ENCODE measurements around the gene CCDC68.

The CCDC68 gene

DNA sequence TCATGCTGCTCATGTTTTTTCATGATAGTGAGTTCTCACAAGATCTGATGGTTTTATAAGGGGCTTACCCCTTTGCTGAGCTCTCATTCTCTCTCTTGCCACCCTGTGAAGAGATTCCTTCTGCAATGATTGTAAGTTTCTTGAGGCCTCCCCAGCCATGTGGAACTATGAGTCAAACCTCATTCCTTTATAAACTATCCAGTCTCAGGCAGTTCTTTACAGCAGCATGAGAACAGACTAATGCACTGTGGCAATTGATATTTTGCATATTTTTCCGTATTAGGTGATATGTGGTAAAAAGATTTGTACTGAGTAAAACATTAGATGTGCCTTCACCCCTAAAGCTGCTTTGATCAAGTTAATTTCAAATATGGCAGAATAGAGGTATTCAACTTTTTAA is 82.2 kb downstream of the CCDC68 start:
- no peak for FAIRE-seq
- TF ChIP-seq POLR2AphosphoS5 (IDR thresholded peaks at IDR 0.05; ENCODE audit: low read depth, low read length) (no peak), POLR2A (IDR thresholded peaks at IDR 0.05; ENCODE audit: low read depth, low read length) (no peak), TAF1 (IDR thresholded peaks at IDR 0.05; ENCODE audit: low read depth, low read length) (no peak), POU2F2 (IDR thresholded peaks at IDR 0.05; ENCODE audit: low read depth, low read length) (no peak), PAX5 (IDR thresholded peaks at IDR 0.05; ENCODE audit: insufficient read depth, low read length, severe bottlenecking) (no peak), SPI1 (IDR thresholded peaks at IDR 0.05; ENCODE audit: low read depth, low read length) (no peak)
- DNase-seq (ENCODE audit: insufficient read length, low spot score): no peak

GRCh38 chr18:54875063-54875462 is 84.2 kb downstream of the CCDC68 start:
- TF ChIP-seq POU2F2 (IDR thresholded peaks at IDR 0.05; ENCODE audit: low read depth, low read length) (no peak), POLR2AphosphoS5 (IDR thresholded peaks at IDR 0.05; ENCODE audit: low read depth, low read length) (no peak), POLR2A (IDR thresholded peaks at IDR 0.05; ENCODE audit: low read depth, low read length) (no peak), SPI1 (IDR thresholded peaks at IDR 0.05; ENCODE audit: low read depth, low read length) (no peak), PAX5 (IDR thresholded peaks at IDR 0.05; ENCODE audit: insufficient read depth, low read length, severe bottlenecking) (no peak), TAF1 (IDR thresholded peaks at IDR 0.05; ENCODE audit: low read depth, low read length) (no peak)
- DNase-seq (ENCODE audit: insufficient read length, low spot score) (no peak), FAIRE-seq (no peak)

DNA sequence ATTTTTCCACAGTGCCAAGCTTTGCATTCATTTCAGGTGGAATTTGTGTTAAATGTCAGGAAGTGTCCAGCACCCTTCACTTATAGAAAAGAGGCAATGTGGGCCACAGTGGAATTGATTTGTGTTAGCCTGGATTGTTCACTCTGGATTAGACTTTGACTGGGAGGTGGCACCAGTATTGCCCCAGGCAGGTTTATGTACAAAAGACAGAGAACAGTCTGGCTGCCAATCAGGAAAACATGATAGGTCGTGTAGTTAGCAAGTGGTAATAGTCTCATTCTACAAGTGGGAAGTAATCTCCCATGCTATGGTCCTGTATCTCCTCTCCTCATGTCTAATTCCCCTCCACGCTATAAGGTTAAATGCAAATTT is 85.4 kb downstream of the CCDC68 start:
- TF ChIP-seq POLR2AphosphoS5 (IDR thresholded peaks at IDR 0.05; ENCODE audit: low read depth, low read length) (no peak), POLR2A (IDR thresholded peaks at IDR 0.05; ENCODE audit: low read depth, low read length) (no peak), SPI1 (IDR thresholded peaks at IDR 0.05; ENCODE audit: low read depth, low read length) (no peak), POU2F2 (IDR thresholded peaks at IDR 0.05; ENCODE audit: low read depth, low read length) (no peak), TAF1 (IDR thresholded peaks at IDR 0.05; ENCODE audit: low read depth, low read length) (no peak), PAX5 (IDR thresholded peaks at IDR 0.05; ENCODE audit: insufficient read depth, low read length, severe bottlenecking) (no peak)
- FAIRE-seq: no peak
- no peak for DNase-seq (ENCODE audit: insufficient read length, low spot score)

- DNase-seq (ENCODE audit: insufficient read length, low spot score) (no peak), FAIRE-seq (no peak)
- no peak for TF ChIP-seq POU2F2 (IDR thresholded peaks at IDR 0.05; ENCODE audit: low read depth, low read length)
- no peak for TF ChIP-seq POLR2AphosphoS5 (IDR thresholded peaks at IDR 0.05; ENCODE audit: low read depth, low read length)
- no peak for TF ChIP-seq SPI1 (IDR thresholded peaks at IDR 0.05; ENCODE audit: low read depth, low read length)
- no peak for TF ChIP-seq PAX5 (IDR thresholded peaks at IDR 0.05; ENCODE audit: insufficient read depth, low read length, severe bottlenecking)
- TF ChIP-seq TAF1 (IDR thresholded peaks at IDR 0.05; ENCODE audit: low read depth, low read length): no peak
- TF ChIP-seq POLR2A (IDR thresholded peaks at IDR 0.05; ENCODE audit: low read depth, low read length): no peak
Measured at GRCh38 chr18:54872681-54873080, 86.6 kb downstream of the CCDC68 start.

DNA sequence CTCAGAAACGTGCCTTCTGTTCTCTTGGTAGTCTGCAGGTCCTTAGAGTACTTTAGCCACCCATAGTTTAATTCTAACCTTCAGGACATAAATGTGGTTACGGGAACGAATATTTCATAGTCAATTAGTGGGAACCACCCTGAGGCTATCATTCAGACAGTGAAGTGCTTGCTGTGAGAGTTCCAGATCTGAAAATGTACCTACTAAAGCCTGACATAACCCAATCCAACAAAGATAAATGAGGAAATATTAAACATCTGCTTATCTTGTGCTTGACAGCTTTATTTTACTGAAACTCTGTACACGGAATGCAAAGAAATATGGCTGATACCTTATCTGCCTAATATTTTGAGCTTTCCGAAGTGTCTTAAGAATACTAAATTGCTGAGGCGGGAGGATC is 88.0 kb downstream of the CCDC68 start:
- TF ChIP-seq POLR2AphosphoS5 (IDR thresholded peaks at IDR 0.05; ENCODE audit: low read depth, low read length) (no peak), SPI1 (IDR thresholded peaks at IDR 0.05; ENCODE audit: low read depth, low read length) (no peak), POU2F2 (IDR thresholded peaks at IDR 0.05; ENCODE audit: low read depth, low read length) (no peak), POLR2A (IDR thresholded peaks at IDR 0.05; ENCODE audit: low read depth, low read length) (no peak), PAX5 (IDR thresholded peaks at IDR 0.05; ENCODE audit: insufficient read depth, low read length, severe bottlenecking) (no peak), TAF1 (IDR thresholded peaks at IDR 0.05; ENCODE audit: low read depth, low read length) (no peak)
- DNase-seq (ENCODE audit: insufficient read length, low spot score): no peak
- FAIRE-seq: no peak

DNA sequence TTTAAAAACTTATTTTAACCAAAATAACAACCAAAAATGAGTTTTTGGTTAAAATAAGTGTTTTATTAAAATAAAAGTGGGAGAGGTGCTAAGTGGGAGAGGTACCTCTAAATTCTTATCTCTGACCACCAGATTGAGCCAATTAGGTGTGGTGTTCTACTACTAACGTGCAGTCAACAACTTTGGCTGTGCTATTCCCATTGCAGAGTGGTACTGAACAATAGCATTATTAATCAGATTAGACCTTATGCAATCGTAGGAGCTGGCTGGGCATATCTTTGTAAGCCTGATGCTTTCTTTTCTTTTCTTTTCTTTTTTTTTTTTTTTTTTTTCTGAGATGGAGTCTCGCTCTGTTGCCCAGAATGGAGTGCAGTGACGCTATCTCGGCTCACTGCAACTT is 92.1 kb downstream of the CCDC68 start:
- DNase-seq (ENCODE audit: insufficient read length, low spot score) (no peak), FAIRE-seq (no peak)
- TF ChIP-seq TAF1 (IDR thresholded peaks at IDR 0.05; ENCODE audit: low read depth, low read length): no peak
- no peak for TF ChIP-seq SPI1 (IDR thresholded peaks at IDR 0.05; ENCODE audit: low read depth, low read length)
- no peak for TF ChIP-seq POLR2A (IDR thresholded peaks at IDR 0.05; ENCODE audit: low read depth, low read length)
- no peak for TF ChIP-seq PAX5 (IDR thresholded peaks at IDR 0.05; ENCODE audit: insufficient read depth, low read length, severe bottlenecking)
- TF ChIP-seq POLR2AphosphoS5 (IDR thresholded peaks at IDR 0.05; ENCODE audit: low read depth, low read length): no peak
- TF ChIP-seq POU2F2 (IDR thresholded peaks at IDR 0.05; ENCODE audit: low read depth, low read length): no peak

DNA sequence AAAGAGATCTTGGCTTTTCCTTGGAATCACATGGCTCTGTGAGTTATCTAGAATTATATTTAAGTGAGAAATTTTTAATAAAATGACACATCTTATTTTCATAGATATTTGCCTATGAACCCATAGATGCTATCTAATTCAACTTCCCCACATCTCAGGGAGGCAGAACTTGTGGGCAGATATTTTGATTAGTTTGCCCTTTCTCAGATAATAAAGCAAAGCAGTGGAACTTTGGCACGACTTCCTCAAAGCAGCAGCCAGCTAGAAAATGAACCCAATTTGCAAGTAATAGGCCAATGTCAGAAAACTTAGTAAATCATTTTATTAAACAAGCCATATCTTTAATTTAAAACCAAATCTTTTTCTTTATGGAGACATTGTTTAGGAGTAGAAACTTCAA is 98.3 kb downstream of the CCDC68 start:
- DNase-seq (ENCODE audit: insufficient read length, low spot score) (no peak), FAIRE-seq (no peak)
- TF ChIP-seq POLR2AphosphoS5 (IDR thresholded peaks at IDR 0.05; ENCODE audit: low read depth, low read length) (no peak), POLR2A (IDR thresholded peaks at IDR 0.05; ENCODE audit: low read depth, low read length) (no peak), TAF1 (IDR thresholded peaks at IDR 0.05; ENCODE audit: low read depth, low read length) (no peak), PAX5 (IDR thresholded peaks at IDR 0.05; ENCODE audit: insufficient read depth, low read length, severe bottlenecking) (no peak), POU2F2 (IDR thresholded peaks at IDR 0.05; ENCODE audit: low read depth, low read length) (no peak), SPI1 (IDR thresholded peaks at IDR 0.05; ENCODE audit: low read depth, low read length) (no peak)

DNA sequence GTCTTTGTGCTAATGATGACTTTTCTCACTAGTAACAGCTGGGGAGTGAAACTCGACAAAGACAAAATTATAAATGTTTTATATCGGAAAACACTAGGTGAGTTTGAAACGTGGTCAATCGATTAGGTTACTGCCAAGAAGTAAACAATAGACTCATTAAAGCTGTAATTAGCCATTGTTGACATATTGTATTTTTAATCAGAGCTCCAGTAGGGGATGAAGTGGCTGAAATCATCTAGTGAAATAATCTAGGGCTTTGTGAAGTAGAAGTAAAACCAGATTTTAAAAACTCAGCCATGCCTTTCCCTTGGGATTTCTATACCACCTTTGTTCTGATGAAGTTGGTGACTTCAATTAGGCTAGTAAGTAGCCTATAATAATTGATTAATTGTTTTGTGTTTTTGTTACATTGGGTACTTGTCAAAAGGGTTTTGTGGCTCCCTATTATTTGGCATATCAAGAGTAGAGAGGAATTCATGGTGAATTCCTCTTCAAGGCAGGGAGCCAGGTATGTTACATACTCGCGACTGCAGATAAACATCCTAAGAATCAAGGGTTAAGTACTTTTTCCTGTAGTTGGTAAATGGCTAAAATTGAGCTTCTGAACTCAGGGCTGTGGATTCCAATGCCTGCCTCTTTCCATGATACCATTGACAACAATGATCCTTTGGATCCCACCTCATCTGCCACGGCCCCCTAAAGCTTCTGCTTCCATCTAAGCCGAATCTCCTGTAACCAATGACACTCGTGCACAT is 99.4 kb downstream of the CCDC68 start:
- no peak for TF ChIP-seq SPI1 (IDR thresholded peaks at IDR 0.05; ENCODE audit: low read depth, low read length)
- no peak for TF ChIP-seq POU2F2 (IDR thresholded peaks at IDR 0.05; ENCODE audit: low read depth, low read length)
- no peak for DNase-seq (ENCODE audit: insufficient read length, low spot score)
- no peak for FAIRE-seq

GRCh38 chr18:54857499-54857898 is 101.8 kb downstream of the CCDC68 start:
- TF ChIP-seq TAF1 (IDR thresholded peaks at IDR 0.05; ENCODE audit: low read depth, low read length) (no peak), SPI1 (IDR thresholded peaks at IDR 0.05; ENCODE audit: low read depth, low read length) (no peak), POLR2AphosphoS5 (IDR thresholded peaks at IDR 0.05; ENCODE audit: low read depth, low read length) (no peak), POLR2A (IDR thresholded peaks at IDR 0.05; ENCODE audit: low read depth, low read length) (no peak), POU2F2 (IDR thresholded peaks at IDR 0.05; ENCODE audit: low read depth, low read length) (no peak), PAX5 (IDR thresholded peaks at IDR 0.05; ENCODE audit: insufficient read depth, low read length, severe bottlenecking) (no peak)
- no peak for FAIRE-seq
- DNase-seq (ENCODE audit: insufficient read length, low spot score): no peak
